ENCODE results near the gene TMEM202. TPM values are rescaled to one million over a fixed set of nuclear protein-coding genes. Genes with fewer than 3 reads are reported as not detected.
"Not testable (repeated sequence)": the region's sequence is repeated elsewhere in the genome, so short reads cannot be mapped to it uniquely, and the experiment has no call there.

The TMEM202 gene
- total and polyA plus RNA-seq, 8 donors: not detected

DNA sequence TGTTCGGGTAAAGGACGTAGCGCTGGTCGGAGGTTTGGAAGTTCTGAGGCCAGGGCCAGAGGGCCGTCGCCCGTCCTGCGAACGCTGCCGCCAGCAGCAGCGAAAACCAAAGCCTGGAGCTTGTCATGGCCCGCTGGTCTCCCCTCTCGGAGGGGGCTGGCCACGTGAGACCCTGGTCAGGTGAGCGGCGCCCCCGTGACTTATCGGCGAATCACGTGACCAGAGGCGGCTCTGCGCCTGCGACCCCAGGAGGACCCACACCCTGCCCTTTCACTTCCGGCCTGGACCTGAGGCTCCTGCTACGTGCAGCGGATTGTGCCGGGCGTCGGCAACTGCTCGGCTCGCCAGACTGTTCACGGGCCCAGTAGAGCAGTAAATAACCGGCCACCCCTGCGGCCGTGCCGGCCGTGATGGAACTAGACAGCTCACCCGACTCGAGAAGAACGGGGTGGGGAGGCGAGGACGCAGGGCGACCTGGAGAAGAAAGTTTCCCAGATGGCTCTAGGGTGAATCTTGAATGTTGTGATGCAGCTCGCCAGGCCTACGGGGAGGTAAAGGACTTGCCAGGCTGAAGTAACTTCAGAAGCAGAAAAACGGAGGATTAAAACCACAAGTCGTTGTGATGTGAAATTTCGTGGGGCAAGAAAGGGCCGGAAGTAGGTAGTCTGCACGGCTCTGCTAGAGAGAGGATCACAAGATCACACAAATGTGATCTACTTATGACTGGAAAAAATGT, 22.1 kb upstream of the TMEM202 start, which contains the start of gene HEXA:
TSS of gene HEXA (minus strand) at position 169 of the 736 bp plus-strand sequence. CDS start at position 127, 42 bp downstream.
- peaks cover 0 to 8% (median 2%) of the 10 kb centered on the region in 4 donors for H3K36me3 ChIP-seq
- intact Hi-C loops (cut with DNase I; ENCODE audit: low total_unique reads): no loop called here

DNA sequence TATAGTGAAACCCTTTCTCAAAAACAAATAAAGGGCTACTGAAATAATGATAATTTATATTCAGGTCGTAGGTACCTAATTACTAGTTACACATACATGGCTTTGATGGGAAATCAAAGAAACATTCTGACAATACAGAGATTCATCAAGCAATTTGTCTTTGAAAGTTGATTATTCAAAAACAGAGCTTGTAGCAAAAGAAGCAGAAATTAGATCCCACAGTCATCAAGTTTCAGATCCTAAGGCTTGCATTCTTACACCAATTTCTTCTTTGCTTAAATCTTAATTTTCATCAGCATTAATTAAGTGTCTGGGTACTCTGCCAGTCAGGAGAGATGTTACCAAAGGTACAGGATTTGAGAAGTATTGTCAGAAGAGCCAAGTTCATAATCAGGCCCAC, 20.8 kb upstream of the TMEM202 start:
- Histone ChIP-seq H3K9me3 (no peaks in the 10 kb centered on the region), H3K36me3 (peaks cover 0 to 5% (median 0%) of the 10 kb centered on the region in 4 donors), H3K4me1 (peaks cover 18 to 44% (median 41%) of the 10 kb centered on the region in 4 donors), H3K27me3 (no peaks in the 10 kb centered on the region), H3K4me3 (no peak overlapping the region), H3K27ac (peak overlapping the region in 3 of 5 donors; percentile 90 to 94 (median 93))
- TF ChIP-seq EP300 (IDR thresholded peaks at IDR 0.05): no peak
- no peak for TF ChIP-seq POLR2AphosphoS5 (IDR thresholded peaks at IDR 0.05)
- TF ChIP-seq, protein P1, sequence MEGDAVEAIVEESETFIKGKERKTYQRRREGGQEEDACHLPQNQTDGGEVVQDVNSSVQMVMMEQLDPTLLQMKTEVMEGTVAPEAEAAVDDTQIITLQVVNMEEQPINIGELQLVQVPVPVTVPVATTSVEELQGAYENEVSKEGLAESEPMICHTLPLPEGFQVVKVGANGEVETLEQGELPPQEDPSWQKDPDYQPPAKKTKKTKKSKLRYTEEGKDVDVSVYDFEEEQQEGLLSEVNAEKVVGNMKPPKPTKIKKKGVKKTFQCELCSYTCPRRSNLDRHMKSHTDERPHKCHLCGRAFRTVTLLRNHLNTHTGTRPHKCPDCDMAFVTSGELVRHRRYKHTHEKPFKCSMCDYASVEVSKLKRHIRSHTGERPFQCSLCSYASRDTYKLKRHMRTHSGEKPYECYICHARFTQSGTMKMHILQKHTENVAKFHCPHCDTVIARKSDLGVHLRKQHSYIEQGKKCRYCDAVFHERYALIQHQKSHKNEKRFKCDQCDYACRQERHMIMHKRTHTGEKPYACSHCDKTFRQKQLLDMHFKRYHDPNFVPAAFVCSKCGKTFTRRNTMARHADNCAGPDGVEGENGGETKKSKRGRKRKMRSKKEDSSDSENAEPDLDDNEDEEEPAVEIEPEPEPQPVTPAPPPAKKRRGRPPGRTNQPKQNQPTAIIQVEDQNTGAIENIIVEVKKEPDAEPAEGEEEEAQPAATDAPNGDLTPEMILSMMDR (IDR thresholded peaks at IDR 0.05): no peak
- no peak for TF ChIP-seq POLR2A (IDR thresholded peaks at IDR 0.05)
- no peak for DNase-seq
- 71 to 84% (median 79%) methylated on average over 1 of the region's 1 CpG for WGBS, 5 donors
- intact Hi-C loops (cut with DNase I; ENCODE audit: low total_unique reads): no loop called here

More for the DNA sequence above, 22.1 kb upstream of the TMEM202 start, which contains the start of gene HEXA:
- no peaks in the 10 kb centered on the region for H3K27me3 ChIP-seq
- 0 to 1% (median 0%) methylated on average over 34 to 50 of the region's 50 CpGs for WGBS, 5 donors
- H3K4me1 ChIP-seq: peaks cover 18 to 54% (median 46%) of the 10 kb centered on the region in 4 donors
- TF ChIP-seq, protein P1 (IDR thresholded peaks at IDR 0.05): no peak
- TF ChIP-seq POLR2AphosphoS5 (IDR thresholded peaks at IDR 0.05) (peak; percentile 86 to 96 (median 90)), EP300 (IDR thresholded peaks at IDR 0.05) (peak; percentile 45), POLR2A (IDR thresholded peaks at IDR 0.05) (peak in 1 of 4 donors; percentile 7)
- H3K9me3 ChIP-seq: no peaks in the 10 kb centered on the region
- peak within 1 kb of the TSS; percentile 68 to 79 (median 75) for H3K4me3 ChIP-seq
- H3K27ac ChIP-seq: peak within 1 kb of the TSS; percentile 88 to 94 (median 91)
- DNase-seq: peak; percentile 98

DNA sequence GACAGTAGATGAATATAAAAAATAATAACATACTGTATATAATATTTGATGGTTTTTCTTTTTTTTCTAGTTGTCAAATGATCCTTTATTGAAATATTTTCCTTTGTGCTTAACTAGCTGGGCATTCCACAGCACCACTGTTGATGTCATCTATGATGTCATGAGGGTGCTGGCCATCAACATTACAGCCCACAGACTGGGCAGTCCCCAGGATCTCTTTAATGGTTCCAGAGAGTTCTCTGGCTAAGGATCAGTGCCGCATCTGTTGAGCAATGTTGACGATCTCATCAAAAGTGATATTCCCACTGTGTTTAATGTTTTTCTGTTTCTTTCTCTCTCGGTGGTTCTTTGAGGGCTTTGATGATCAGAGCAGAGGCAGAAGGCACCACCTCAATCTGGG, 19.0 kb upstream of the TMEM202 start:
- H3K9me3 ChIP-seq; H3K4me3 ChIP-seq; DNase-seq; H3K27me3 ChIP-seq; H3K36me3 ChIP-seq; intact Hi-C loops (cut with DNase I; ENCODE audit: low total_unique reads); H3K27ac ChIP-seq: not testable (repeated sequence)
- WGBS, 5 donors: 80 to 91% (median 89%) methylated on average over 3 of the region's 3 CpGs
- peaks cover 18 to 26% (median 25%) of the 10 kb centered on the region in 4 donors for H3K4me1 ChIP-seq

DNA sequence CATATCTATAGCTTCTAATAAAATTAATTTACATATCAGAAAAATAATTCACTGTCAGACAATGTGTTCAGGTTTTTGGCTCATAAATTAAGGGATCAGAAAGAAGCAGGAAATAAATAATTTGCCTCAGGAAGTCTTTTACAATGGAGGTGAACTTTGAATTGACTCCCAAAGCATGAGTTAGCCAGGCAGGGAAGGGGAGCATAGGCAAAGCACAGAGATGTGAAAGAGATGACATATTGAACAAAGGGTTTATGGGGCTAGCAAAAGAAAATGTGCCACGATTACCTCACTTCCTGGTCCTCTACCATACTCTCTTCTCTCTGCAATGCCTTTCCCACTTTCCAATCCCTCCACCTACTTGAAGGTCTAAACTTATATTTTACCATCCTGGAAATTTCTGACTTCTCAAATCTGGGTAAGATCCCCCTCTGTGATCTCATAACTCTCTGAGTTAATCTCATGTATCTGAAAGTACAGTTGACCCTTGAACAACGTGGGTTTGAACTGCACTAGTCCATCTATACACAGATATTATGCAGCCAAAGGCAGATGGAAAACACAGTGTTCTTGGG, 18.2 kb upstream of the TMEM202 start:
- H3K27me3 ChIP-seq: peaks cover 0 to 8% (median 0%) of the 10 kb centered on the region in 3 donors
- no peak overlapping the region for H3K4me3 ChIP-seq
- peaks cover 12 to 18% (median 16%) of the 10 kb centered on the region in 4 donors for H3K4me1 ChIP-seq
- H3K27ac ChIP-seq: no peak overlapping the region
- intact Hi-C loops (cut with DNase I; ENCODE audit: low total_unique reads): no loop called here
- H3K36me3 ChIP-seq: no peaks in the 10 kb centered on the region
- DNase-seq: no peak
- H3K9me3 ChIP-seq: no peaks in the 10 kb centered on the region
- WGBS, 5 donors: 41 to 60% (median 47%) methylated on average over 2 of the region's 2 CpGs
- TF ChIP-seq POLR2AphosphoS5 (IDR thresholded peaks at IDR 0.05): no peak
- no peak for TF ChIP-seq POLR2A (IDR thresholded peaks at IDR 0.05)
- no peak for TF ChIP-seq EP300 (IDR thresholded peaks at IDR 0.05)

DNA sequence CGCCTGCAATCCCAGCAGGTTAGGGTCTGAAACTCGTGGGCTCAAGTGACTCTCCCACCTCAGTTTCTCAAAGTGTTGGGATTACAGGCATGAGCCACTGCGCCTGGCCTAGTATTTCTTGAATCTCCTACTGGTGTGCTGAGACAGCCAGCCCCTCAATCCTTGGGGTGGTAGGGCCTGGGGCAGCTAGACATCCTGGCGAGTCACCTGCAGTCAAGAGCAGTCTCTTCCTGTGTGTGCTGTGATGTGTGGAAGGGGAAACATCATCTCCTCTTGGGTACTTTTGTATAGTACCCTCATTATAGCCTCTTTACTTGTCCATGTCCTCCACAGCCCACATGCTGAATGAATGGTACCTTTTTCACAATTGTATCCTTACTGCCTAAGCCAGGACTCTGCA, 17.4 kb upstream of the TMEM202 start:
- no peak for DNase-seq
- 64 to 79% (median 74%) methylated on average over 4 of the region's 4 CpGs for WGBS, 5 donors
- TF ChIP-seq, protein P1 (IDR thresholded peaks at IDR 0.05): no peak
- no peak for TF ChIP-seq POLR2AphosphoS5 (IDR thresholded peaks at IDR 0.05)
- no peak for TF ChIP-seq EP300 (IDR thresholded peaks at IDR 0.05)
- TF ChIP-seq POLR2A (IDR thresholded peaks at IDR 0.05): no peak
- Histone ChIP-seq H3K27me3 (peaks cover 0 to 13% (median 0%) of the 10 kb centered on the region in 3 donors), H3K9me3 (no peaks in the 10 kb centered on the region), H3K4me3 (no peak overlapping the region), H3K27ac (no peak overlapping the region), H3K36me3 (no peaks in the 10 kb centered on the region), H3K4me1 (peaks cover 7 to 13% (median 11%) of the 10 kb centered on the region in 4 donors)
- intact Hi-C loops (cut with DNase I; ENCODE audit: low total_unique reads): no loop called here

All from stomach (tissue), 9 donors.